SK-N-SH (cell line): ENCODE results near the gene TIMM10B. TPM values are rescaled to one million over a fixed set of nuclear protein-coding genes. Genes with fewer than 3 reads are reported as not detected.

Source experiments
- CTCF ChIA-PET: fragments of 300-600, 350-600 bp; formaldehyde crosslinking; extraction: SDS; loops from one replicate; lab custom pipeline; 2021; lab: Yijun Ruan, JAX
- POLR2A ChIA-PET: fragments of 350-600 bp; sonication (Branson Sonifier 250); formaldehyde crosslinking; extraction: SDS; loops from one replicate; lab custom pipeline; 2020; ENCODE audit warnings: antibody characterized with exemption, inconsistent platforms; lab: Yijun Ruan, JAX
- DNase-seq: peaks from one replicate; pipeline ENCODE4 v3.0.0; 2012
- H2AFZ ChIP-seq: fragments of 200-600 bp; sonication (generic); 2 replicates; pipeline ENCODE4 v1.8.1; 2016; ENCODE audit warnings: antibody characterized with exemption, mild to moderate bottlenecking, low read depth
- H3F3A ChIP-seq: fragments of 200-600 bp; sonication (generic); replicated peaks from 2 replicates; pipeline ENCODE3; 2016; ENCODE audit warnings: antibody characterized with exemption, mild to moderate bottlenecking; ENCODE audit not compliant: insufficient read depth
- H3K27ac ChIP-seq, 2 experiments: fragments of 200-500 bp in 1 of 2; fragments of 200-600 bp in 1 of 2; sonication (Bioruptor generic) in 1 of 2; sonication (generic), shearing (Covaris generic) in 1 of 2; 2 replicates each; pipeline versions ENCODE4 v1.5.1 to v1.6.1; 2014 to 2016; ENCODE audit warnings: low read depth in 2 of 2, inconsistent platforms in 1 of 2, low read length in 1 of 2, mild to moderate bottlenecking in 1 of 2, mixed read lengths in 1 of 2
- H3K27me3 ChIP-seq: fragments of 200-600 bp; sonication (generic), shearing (Covaris generic); 2 replicates; pipeline ENCODE4 v1.6.1; 2016; ENCODE audit warnings: mixed run types; ENCODE audit not compliant: insufficient read depth
- H3K36me3 ChIP-seq, 2 experiments: fragments of 200-500 bp in 1 of 2; fragments of 200-600 bp in 1 of 2; sonication (Bioruptor generic) in 1 of 2; sonication (generic) in 1 of 2; replicated peaks in 1 of 2; 2 replicates each; pipeline versions ENCODE3 to v1.5.1; 2014 to 2016; ENCODE audit warnings: low read length in 1 of 2, mild to moderate bottlenecking in 1 of 2; ENCODE audit not compliant: insufficient read depth in 2 of 2, control insufficient read depth in 1 of 2
- H3K4me1 ChIP-seq, 2 experiments: fragments of 200-500 bp in 1 of 2; fragments of 200-600 bp in 1 of 2; sonication (Bioruptor generic) in 1 of 2; sonication (generic), shearing (Covaris generic) in 1 of 2; 2 replicates each; pipeline versions ENCODE4 v1.5.1 to v1.6.1; 2014 to 2016; ENCODE audit warnings: low read depth in 1 of 2, low read length in 1 of 2, mixed run types in 1 of 2; ENCODE audit not compliant: insufficient read depth in 2 of 2, control insufficient read depth in 1 of 2
- H3K4me2 ChIP-seq: fragments of 200-600 bp; sonication (generic), shearing (Covaris generic); 2 replicates; pipeline ENCODE4 v1.6.1; 2017; ENCODE audit warnings: mixed run types
- H3K4me3 ChIP-seq, 2 experiments: fragments of 200-500 bp in 1 of 2; fragments of 200-600 bp in 1 of 2; sonication (Bioruptor generic) in 1 of 2; sonication (generic), shearing (Covaris generic) in 1 of 2; 2 replicates each; pipeline versions ENCODE4 v1.5.1 to v1.8.1; 2014 to 2016; ENCODE audit warnings: low read depth in 2 of 2, inconsistent platforms in 1 of 2, low read length in 1 of 2, mild to moderate bottlenecking in 1 of 2, mixed read lengths in 1 of 2, moderate library complexity in 1 of 2
- H3K79me2 ChIP-seq: fragments of 200-600 bp; sonication (generic); 2 replicates; pipeline ENCODE4 v1.8.1; 2017; ENCODE audit warnings: mild to moderate bottlenecking; ENCODE audit not compliant: insufficient read depth
- H3K9ac ChIP-seq: fragments of 200-600 bp; sonication (generic); 2 replicates; pipeline ENCODE4 v1.6.1; 2017; ENCODE audit warnings: mixed run types
- H3K9me2 ChIP-seq: fragments of 200-600 bp; sonication (generic); 2 replicates; pipeline ENCODE4 v1.6.1; 2017; ENCODE audit warnings: mixed run types
- H3K9me3 ChIP-seq: fragments of 200-600 bp; sonication (generic); 2 replicates; pipeline ENCODE4 v1.6.1; 2017; ENCODE audit warnings: mixed run types, mild to moderate bottlenecking, moderate library complexity
- H4K20me1 ChIP-seq: fragments of 200-600 bp; sonication (generic); 2 replicates; pipeline ENCODE4 v1.6.1; 2017; ENCODE audit warnings: mild to moderate bottlenecking, mixed run types; ENCODE audit not compliant: insufficient read depth
- CHD2 ChIP-seq: fragments of 150-350 bp; IDR thresholded peaks from 2 replicates; pipeline ENCODE4 v1.6.1; 2018; ENCODE audit warnings: low read length; ENCODE audit not compliant: partially characterized antibody
- EP300 ChIP-seq, 2 experiments: IDR thresholded peaks; 2 replicates each; pipeline versions ENCODE4 v1.4.0 to v1.6.1; 2012; ENCODE audit warnings: borderline replicate concordance in 1 of 2, low read depth in 1 of 2, low read length in 1 of 2
- FOSL2 ChIP-seq: IDR thresholded peaks from 2 replicates; pipeline ENCODE4 v1.4.0; 2012; ENCODE audit warnings: low read depth, mild to moderate bottlenecking, moderate library complexity, borderline replicate concordance
- FOXM1 ChIP-seq: IDR thresholded peaks from 2 replicates; pipeline ENCODE4 v1.4.0; 2012; ENCODE audit warnings: low read depth, mild to moderate bottlenecking
- GABPA ChIP-seq: IDR thresholded peaks from 2 replicates; pipeline ENCODE4 v1.4.0; 2012; ENCODE audit warnings: low read depth, mild to moderate bottlenecking
- GATA2 ChIP-seq: sonication (generic); formaldehyde crosslinking; IDR thresholded peaks from 2 replicates; pipeline ENCODE4 v1.5.0; 2020; ENCODE audit warnings: mild to moderate bottlenecking, missing genetic modification reagents
- MEF2A ChIP-seq: IDR thresholded peaks from 2 replicates; pipeline ENCODE4 v1.4.0; 2012; ENCODE audit warnings: low read depth, borderline replicate concordance
- MXI1 ChIP-seq: IDR thresholded peaks from 2 replicates; pipeline ENCODE4 v1.6.1; 2012; ENCODE audit warnings: mild to moderate bottlenecking, low read depth, low read length, improper control_type of control experiment
- NFIC ChIP-seq: IDR thresholded peaks from 2 replicates; pipeline ENCODE4 v1.4.0; 2012; ENCODE audit warnings: borderline replicate concordance
- RAD21 ChIP-seq: IDR thresholded peaks from 2 replicates; pipeline ENCODE4 v1.6.1; 2012; ENCODE audit warnings: mild to moderate bottlenecking, low read length
- RCOR1 ChIP-seq: fragments of 150-350 bp; IDR thresholded peaks from 2 replicates; pipeline ENCODE4 v1.6.1; 2017; ENCODE audit warnings: antibody characterized with exemption, low read length
- RFX5 ChIP-seq: IDR thresholded peaks from 2 replicates; pipeline ENCODE4 v1.6.1; 2012; ENCODE audit warnings: mild to moderate bottlenecking, improper control_type of control experiment, low read length
- RXRA ChIP-seq: IDR thresholded peaks from 2 replicates; pipeline ENCODE4 v1.4.0; 2012; ENCODE audit warnings: low read depth, mild to moderate bottlenecking, borderline replicate concordance
- TCF12 ChIP-seq: IDR thresholded peaks from 2 replicates; pipeline ENCODE4 v1.4.0; 2012
- TEAD4 ChIP-seq: IDR thresholded peaks from 2 replicates; pipeline ENCODE4 v1.4.0; 2012; ENCODE audit warnings: mild to moderate bottlenecking, borderline replicate concordance; ENCODE audit not compliant: insufficient read depth
- YY1 ChIP-seq: IDR thresholded peaks from 2 replicates; pipeline ENCODE4 v1.4.0; 2012; ENCODE audit warnings: low read depth, mild to moderate bottlenecking
- WGBS: methylation state at CpG from one replicate; pipeline ENCODE4 v1.1.6; 2017; ENCODE audit warnings: low lambda C conversion rate; 5-methylcytosine and 5-hydroxymethylcytosine counted together
- polyA plus RNA-seq, 3 experiments: library from polyadenylated mRNA; depleted of rRNA; stranded (reverse); fragments of >200 nt; gene quantifications; 2 replicates each; pipeline ENCODE4 v1.2.3, GENCODE V29; 2012
- TF ChIP-seq, protein P1 (sequence below): fragments of 200-600 bp; sonication (generic); IDR thresholded peaks from 2 replicates; pipeline ENCODE4 v1.6.1; 2017; ENCODE audit warnings: antibody characterized with exemption, mild to moderate bottlenecking, moderate library complexity
- TF ChIP-seq, protein P2 (sequence below): fragments of 150-350 bp; IDR thresholded peaks from 2 replicates; pipeline ENCODE4 v1.6.1; 2017; ENCODE audit warnings: antibody characterized with exemption, low read length, low read depth, borderline replicate concordance

The TIMM10B gene
- polyA plus RNA-seq, 1 of the 3 experiments (the other 2 are of a cell fraction): 26.2 TPM

DNA sequence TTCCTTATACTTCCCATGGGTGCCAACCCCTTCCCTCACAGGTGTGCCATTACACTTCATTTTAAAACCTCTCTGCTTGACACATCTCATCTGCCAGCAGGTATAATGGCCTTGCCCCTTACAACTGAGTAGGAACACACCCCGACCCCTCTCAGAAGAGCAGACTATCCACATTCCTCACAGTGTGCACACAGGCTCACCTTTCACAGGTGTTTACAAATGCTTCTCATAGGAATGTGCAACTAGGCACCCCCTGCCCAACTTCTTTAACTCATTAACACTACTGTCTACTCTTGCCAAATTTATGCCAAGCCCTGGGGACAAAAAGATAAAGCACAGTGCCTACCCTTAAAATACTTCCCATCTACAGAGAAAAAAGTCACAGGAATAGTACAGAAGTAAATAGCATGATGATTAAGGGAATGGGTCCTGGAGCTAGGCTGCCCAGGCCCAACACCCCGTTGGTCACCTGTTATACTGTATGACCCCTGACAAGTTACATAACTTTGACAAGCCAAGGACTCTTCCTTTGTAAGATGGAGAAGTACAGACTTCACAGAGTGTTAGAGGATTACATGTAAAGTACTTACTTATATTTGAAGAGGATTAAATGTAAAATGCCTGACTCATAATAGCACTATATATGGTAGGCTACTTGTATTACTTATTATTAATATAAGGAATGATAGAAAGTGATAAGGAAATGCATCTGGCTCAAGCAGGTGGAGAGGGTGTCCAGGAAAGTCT is 22.8 kb upstream of the TIMM10B start:
- no peak overlapping the region for H3K27ac ChIP-seq
- H3K4me2 ChIP-seq: no peak overlapping the region
- no peak overlapping the region for H3K4me3 ChIP-seq
- no peaks in the 10 kb centered on the region for H3K4me1 ChIP-seq
- no peak overlapping the region for H3K9ac ChIP-seq
- H4K20me1 ChIP-seq: no peaks in the 10 kb centered on the region
- no peaks in the 10 kb centered on the region for H3K79me2 ChIP-seq
- ChIA-PET CTCF (interaction anchor here (1.1 kb wide), 1 partner anchor 15 kb away, joined by 3 read pairs; no protein-coding TSS in a partner anchor), POLR2A (no interaction called here)
- DNase-seq: no peak
- H3K9me2 ChIP-seq: no peaks in the 10 kb centered on the region
- no peak overlapping the region for H2AFZ ChIP-seq
- H3K36me3 ChIP-seq: peaks cover 22 to 45% of the 10 kb centered on the region in 2 experiments
- no peaks in the 10 kb centered on the region for H3F3A ChIP-seq
- TF ChIP-seq RCOR1: no peak
- TF ChIP-seq NFIC: no peak
- no peak for TF ChIP-seq RXRA
- TF ChIP-seq CHD2: no peak
- no peak for TF ChIP-seq RFX5
- TF ChIP-seq GATA2: no peak
- no peak for TF ChIP-seq TCF12
- no peak for TF ChIP-seq MEF2A
- TF ChIP-seq TEAD4: no peak
- H3K9me3 ChIP-seq: no peaks in the 10 kb centered on the region
- no peaks in the 10 kb centered on the region for H3K27me3 ChIP-seq
- WGBS: 87% methylated on average over 2 of the region's 2 CpGs

DNA sequence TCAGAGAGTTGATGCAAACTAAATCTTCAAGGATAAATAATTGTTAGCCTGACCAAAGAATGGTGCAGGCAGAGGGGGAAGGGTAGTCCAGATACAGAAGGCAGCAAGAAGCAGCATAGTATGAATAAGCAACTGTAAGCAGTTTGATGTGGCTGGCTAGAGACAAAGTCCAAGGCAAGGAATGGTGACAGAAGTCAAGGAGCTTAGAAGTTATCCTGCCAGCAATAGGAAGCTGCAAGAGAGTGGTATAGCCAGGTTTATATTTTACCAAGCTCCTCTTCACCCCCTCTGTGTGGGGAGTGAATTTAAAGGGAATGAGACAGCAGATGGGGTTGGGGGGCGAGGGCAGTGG is 22.2 kb upstream of the TIMM10B start:
- Histone ChIP-seq H3K79me2 (no peaks in the 10 kb centered on the region), H3K4me3 (no peak overlapping the region), H2AFZ (no peak overlapping the region), H3K27me3 (no peaks in the 10 kb centered on the region), H3K9ac (no peak overlapping the region), H3K4me1 (no peaks in the 10 kb centered on the region)
- TF ChIP-seq FOXM1 (no peak), GATA2 (no peak), RXRA (no peak), RAD21 (no peak), YY1 (no peak), MXI1 (no peak), RCOR1 (no peak), FOSL2 (no peak), EP300 (IDR thresholded peaks at IDR 0.05; ENCODE audit: borderline replicate concordance in 1 of 2, low read depth in 1 of 2, low read length in 1 of 2) (no peak), GABPA (no peak)
- TF ChIP-seq, protein P1, sequence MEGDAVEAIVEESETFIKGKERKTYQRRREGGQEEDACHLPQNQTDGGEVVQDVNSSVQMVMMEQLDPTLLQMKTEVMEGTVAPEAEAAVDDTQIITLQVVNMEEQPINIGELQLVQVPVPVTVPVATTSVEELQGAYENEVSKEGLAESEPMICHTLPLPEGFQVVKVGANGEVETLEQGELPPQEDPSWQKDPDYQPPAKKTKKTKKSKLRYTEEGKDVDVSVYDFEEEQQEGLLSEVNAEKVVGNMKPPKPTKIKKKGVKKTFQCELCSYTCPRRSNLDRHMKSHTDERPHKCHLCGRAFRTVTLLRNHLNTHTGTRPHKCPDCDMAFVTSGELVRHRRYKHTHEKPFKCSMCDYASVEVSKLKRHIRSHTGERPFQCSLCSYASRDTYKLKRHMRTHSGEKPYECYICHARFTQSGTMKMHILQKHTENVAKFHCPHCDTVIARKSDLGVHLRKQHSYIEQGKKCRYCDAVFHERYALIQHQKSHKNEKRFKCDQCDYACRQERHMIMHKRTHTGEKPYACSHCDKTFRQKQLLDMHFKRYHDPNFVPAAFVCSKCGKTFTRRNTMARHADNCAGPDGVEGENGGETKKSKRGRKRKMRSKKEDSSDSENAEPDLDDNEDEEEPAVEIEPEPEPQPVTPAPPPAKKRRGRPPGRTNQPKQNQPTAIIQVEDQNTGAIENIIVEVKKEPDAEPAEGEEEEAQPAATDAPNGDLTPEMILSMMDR: no peak
- TF ChIP-seq, protein P2, sequence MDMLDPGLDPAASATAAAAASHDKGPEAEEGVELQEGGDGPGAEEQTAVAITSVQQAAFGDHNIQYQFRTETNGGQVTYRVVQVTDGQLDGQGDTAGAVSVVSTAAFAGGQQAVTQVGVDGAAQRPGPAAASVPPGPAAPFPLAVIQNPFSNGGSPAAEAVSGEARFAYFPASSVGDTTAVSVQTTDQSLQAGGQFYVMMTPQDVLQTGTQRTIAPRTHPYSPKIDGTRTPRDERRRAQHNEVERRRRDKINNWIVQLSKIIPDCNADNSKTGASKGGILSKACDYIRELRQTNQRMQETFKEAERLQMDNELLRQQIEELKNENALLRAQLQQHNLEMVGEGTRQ: no peak
- TF ChIP-seq, all 33 proteins: peak for 0
- Histone ChIP-seq H3K36me3 (peaks cover 24 to 45% of the 10 kb centered on the region in 2 experiments), H4K20me1 (no peaks in the 10 kb centered on the region), H3K27ac (no peak overlapping the region), H3F3A (no peaks in the 10 kb centered on the region), H3K9me2 (no peaks in the 10 kb centered on the region), H3K9me3 (no peaks in the 10 kb centered on the region), H3K4me2 (no peak overlapping the region)
- CTCF ChIA-PET: interaction anchor here (0.8 to 1.6 kb wide), 3 partner anchors 16 to 298 kb away, joined by 3 to 7 read pairs (median 4); no protein-coding TSS in a partner anchor
- 78% methylated on average over 1 of the region's 1 CpG for WGBS
- POLR2A ChIA-PET: no interaction called here
- no peak for DNase-seq
